K562 (cell line): ENCODE results near the gene TSPAN1. TPM values are rescaled to one million over a fixed set of nuclear protein-coding genes. Genes with fewer than 3 reads are reported as not detected.

Experiments
- ARID3B ChIP-seq: fragments of 250-450 bp; sonication (Bioruptor Pico); IDR thresholded peaks from 2 replicates; pipeline ENCODE4 v1.4.0; 2020; ENCODE audit warnings: borderline replicate concordance
- CHD1 ChIP-seq: fragments of 200-600 bp; sonication (generic); IDR thresholded peaks from one replicate; pipeline ENCODE4 v1.6.1; 2012; ENCODE audit warnings: mild to moderate bottlenecking, moderate library complexity, low read length, inconsistent platforms
- CTCFL ChIP-seq: IDR thresholded peaks from 2 replicates; pipeline ENCODE4 v1.6.1; 2011; ENCODE audit warnings: borderline replicate concordance, low read depth, mild to moderate bottlenecking, moderate library complexity, low read length; ENCODE audit not compliant: insufficient read depth, poor library complexity, severe bottlenecking
- ERF ChIP-seq: fragments of 450-650 bp; formaldehyde crosslinking; IDR thresholded peaks from 2 replicates; pipeline ENCODE4 v1.4.0; 2020; ENCODE audit warnings: mild to moderate bottlenecking, mixed read lengths
- KHSRP ChIP-seq: fragments of 450-650 bp; IDR thresholded peaks from 2 replicates; pipeline ENCODE4 v1.6.1; 2017
- MCM7 ChIP-seq, 2 experiments: fragments of 450-650 bp; IDR thresholded peaks; 2 replicates each; pipeline ENCODE4 v1.6.1; 2016 to 2018
- RCOR1 ChIP-seq, 2 experiments: IDR thresholded peaks; 2 replicates each; pipeline ENCODE4 v1.6.1; 2012; ENCODE audit warnings: low read depth in 2 of 2, low read length in 2 of 2, borderline replicate concordance in 1 of 2, improper control_type of control experiment in 1 of 2
- SNIP1 ChIP-seq: fragments of 450-650 bp; IDR thresholded peaks from 2 replicates; pipeline ENCODE4 v1.7.1; 2017; ENCODE audit warnings: low read depth, mild to moderate bottlenecking
- TBL1XR1 ChIP-seq, 2 experiments: IDR thresholded peaks; 2 replicates each; pipeline ENCODE4 v1.6.1; 2012; ENCODE audit warnings: improper control_type of control experiment in 2 of 2, low read length in 2 of 2, mild to moderate bottlenecking in 1 of 2
- ZBTB17 ChIP-seq: fragments of 450-650 bp; formaldehyde crosslinking; IDR thresholded peaks from 2 replicates; pipeline ENCODE4 v1.4.0; 2020; ENCODE audit warnings: mild to moderate bottlenecking
- ZKSCAN3 ChIP-seq: fragments of 250-450 bp; sonication (Bioruptor Pico); IDR thresholded peaks from 2 replicates; pipeline ENCODE4 v1.4.0; 2020
- ZNF592 ChIP-seq: fragments of 450-650 bp; IDR thresholded peaks from 2 replicates; pipeline ENCODE4 v1.6.1; 2017; ENCODE audit warnings: antibody characterized with exemption, mild to moderate bottlenecking
- ZNF707 ChIP-seq: fragments of 250-450 bp; sonication (Bioruptor Pico); conservative IDR thresholded peaks from 2 replicates; pipeline ENCODE4 v1.8.0; 2022; ENCODE audit warnings: inconsistent platforms, mild to moderate bottlenecking, moderate library complexity
- polyA plus RNA-seq, 8 experiments: library from polyadenylated mRNA; depleted of rRNA in 4 of 8; stranded (reverse) in 5 of 8; unstranded in 3 of 8; fragments of >200 nt; fragmentation: Nextera tagmentation in 2 of 8; fragmentation: Illumina TruSeq in 1 of 8; extraction: Ambion mirVana in 2 of 8; extraction: Trizol in 1 of 8; gene quantifications; 2 replicates each; pipeline versions ENCODE4 v1.2.1 to v1.2.3, GENCODE V29; 2011 to 2014; ENCODE audit warnings: inconsistent platforms in 1 of 8, missing spikeins in 1 of 8
- total RNA-seq, 7 experiments: library from RNA; depleted of rRNA in 6 of 7; stranded (reverse); fragments of >200 nt in 6 of 7; fragmentation: Illumina TruSeq in 2 of 7; extraction: Trizol in 2 of 7; gene quantifications; 2 replicates each; pipeline versions ENCODE4 v1.2.1 to v1.2.3, GENCODE V29; 2011 to 2021; ENCODE audit warnings: low replicate concordance in 1 of 7
- TF ChIP-seq, protein P1 (sequence below): fragments of 450-650 bp; IDR thresholded peaks from 2 replicates; pipeline ENCODE4 v1.6.1; 2018; ENCODE audit warnings: mild to moderate bottlenecking, low read depth; ENCODE audit not compliant: partially characterized antibody
- TF ChIP-seq, protein P2 (sequence below): fragments of 450-650 bp; formaldehyde crosslinking; IDR thresholded peaks from 2 replicates; pipeline ENCODE4 v1.4.0; 2020; ENCODE audit warnings: mild to moderate bottlenecking, moderate library complexity

TSPAN1 gene
- total and polyA plus RNA-seq, 9 of the 15 experiments (the other 6 are each of a cell fraction or from before 2014, with no cell fraction given) = 0.58 TPM; not detected in 8

- no peak for TF ChIP-seq ZNF592
- TF ChIP-seq RCOR1 (IDR thresholded peaks at IDR 0.05; ENCODE audit: borderline replicate concordance in 1 of 2, low read depth in 2 of 2, low read length in 2 of 2) = 0 out of 4 replicates have a peak, but pooled peaks of 1 of the 2 experiments have one; percentile 12
- TF ChIP-seq, protein P1, sequence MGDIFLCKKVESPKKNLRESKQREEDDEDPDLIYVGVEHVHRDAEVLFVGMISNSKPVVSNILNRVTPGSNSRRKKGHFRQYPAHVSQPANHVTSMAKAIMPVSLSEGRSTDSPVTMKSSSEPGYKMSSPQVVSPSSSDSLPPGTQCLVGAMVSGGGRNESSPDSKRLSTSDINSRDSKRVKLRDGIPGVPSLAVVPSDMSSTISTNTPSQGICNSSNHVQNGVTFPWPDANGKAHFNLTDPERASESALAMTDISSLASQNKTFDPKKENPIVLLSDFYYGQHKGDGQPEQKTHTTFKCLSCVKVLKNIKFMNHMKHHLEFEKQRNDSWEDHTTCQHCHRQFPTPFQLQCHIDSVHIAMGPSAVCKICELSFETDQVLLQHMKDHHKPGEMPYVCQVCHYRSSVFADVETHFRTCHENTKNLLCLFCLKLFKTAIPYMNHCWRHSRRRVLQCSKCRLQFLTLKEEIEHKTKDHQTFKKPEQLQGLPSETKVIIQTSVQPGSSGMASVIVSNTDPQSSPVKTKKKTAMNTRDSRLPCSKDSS = no peak
- no peak for TF ChIP-seq CTCFL
- TF ChIP-seq ERF = peak; percentile 49; the same call in 1 of the 2 replicates
- peak; percentile 50; the same call in 1 of the 2 replicates for TF ChIP-seq ARID3B (CRISPR knock-in tag)
- no peak for TF ChIP-seq KHSRP
- TF ChIP-seq CHD1 = peak; percentile 61
- no peak for TF ChIP-seq ZKSCAN3 (CRISPR knock-in tag)
- no peak for TF ChIP-seq ZBTB17 (CRISPR knock-in tag)
- no peak for TF ChIP-seq TBL1XR1 (IDR thresholded peaks at IDR 0.05; ENCODE audit: low read length in 2 of 2)
- no peak for TF ChIP-seq MCM7 (IDR thresholded peaks at IDR 0.05)
- no peak for TF ChIP-seq SNIP1
- no peak for TF ChIP-seq ZNF707 (CRISPR knock-in tag)
- TF ChIP-seq, protein P2, sequence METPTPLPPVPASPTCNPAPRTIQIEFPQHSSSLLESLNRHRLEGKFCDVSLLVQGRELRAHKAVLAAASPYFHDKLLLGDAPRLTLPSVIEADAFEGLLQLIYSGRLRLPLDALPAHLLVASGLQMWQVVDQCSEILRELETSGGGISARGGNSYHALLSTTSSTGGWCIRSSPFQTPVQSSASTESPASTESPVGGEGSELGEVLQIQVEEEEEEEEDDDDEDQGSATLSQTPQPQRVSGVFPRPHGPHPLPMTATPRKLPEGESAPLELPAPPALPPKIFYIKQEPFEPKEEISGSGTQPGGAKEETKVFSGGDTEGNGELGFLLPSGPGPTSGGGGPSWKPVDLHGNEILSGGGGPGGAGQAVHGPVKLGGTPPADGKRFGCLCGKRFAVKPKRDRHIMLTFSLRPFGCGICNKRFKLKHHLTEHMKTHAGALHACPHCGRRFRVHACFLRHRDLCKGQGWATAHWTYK (CRISPR knock-in tag) = no peak
Observed at GRCh38 chr1:46131712-46132528, 43.0 kb upstream of the TSPAN1 start (continued).
